ENCODE results near the gene C3.

The C3 gene

DNA sequence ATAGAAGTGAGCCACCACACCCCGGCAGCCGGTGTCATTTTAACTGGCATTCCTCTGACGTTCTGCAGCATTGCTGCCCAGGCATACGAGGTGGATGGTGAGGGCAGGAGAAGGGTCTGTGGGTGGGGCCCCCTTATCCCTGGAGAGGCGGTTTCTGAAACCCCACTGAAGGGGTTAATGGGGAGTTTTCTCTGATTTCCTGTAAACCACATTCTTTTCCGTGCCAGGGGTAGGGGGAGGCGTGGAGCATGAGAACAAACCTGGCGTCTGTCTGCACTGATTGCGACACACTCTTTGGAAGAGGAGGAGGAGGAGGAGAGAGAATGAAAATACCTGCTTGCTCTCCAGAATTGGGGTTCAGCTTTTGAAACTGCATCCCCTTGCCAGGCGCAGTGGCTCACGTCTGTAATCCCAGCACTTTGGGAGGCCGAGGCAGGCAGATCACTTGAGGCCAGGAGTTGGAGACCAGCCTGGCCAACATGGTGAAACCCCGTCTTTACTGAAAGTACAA lies 2.7 kb upstream of the C3 start:
- Histone ChIP-seq H3K79me2 (ENCODE audit: insufficient read depth, low read depth) (no peaks in the 10 kb centered on the region), H3K36me3 (ENCODE audit: insufficient read depth) (no peaks in the 10 kb centered on the region), H3K4me2 (no peak overlapping the region), H3K27ac (no peak overlapping the region), H3K9ac (no peak overlapping the region), H3K27me3 (ENCODE audit: insufficient read depth, low read depth) (no peaks in the 10 kb centered on the region), H4K20me1 (ENCODE audit: insufficient read depth) (no peaks in the 10 kb centered on the region), H2AFZ (ENCODE audit: low read depth) (no peak overlapping the region), H3K4me3 (IDR thresholded peaks at IDR 0.05; ENCODE audit: insufficient read depth, low read depth, low read length) (no peak overlapping the region), H3K4me1 (ENCODE audit: low read depth, poor library complexity, severe bottlenecking) (no peaks in the 10 kb centered on the region)
- TF ChIP-seq CTCF (conservative IDR thresholded peaks at IDR 0.05; ENCODE audit: low read depth, low read length): no peak

DNA sequence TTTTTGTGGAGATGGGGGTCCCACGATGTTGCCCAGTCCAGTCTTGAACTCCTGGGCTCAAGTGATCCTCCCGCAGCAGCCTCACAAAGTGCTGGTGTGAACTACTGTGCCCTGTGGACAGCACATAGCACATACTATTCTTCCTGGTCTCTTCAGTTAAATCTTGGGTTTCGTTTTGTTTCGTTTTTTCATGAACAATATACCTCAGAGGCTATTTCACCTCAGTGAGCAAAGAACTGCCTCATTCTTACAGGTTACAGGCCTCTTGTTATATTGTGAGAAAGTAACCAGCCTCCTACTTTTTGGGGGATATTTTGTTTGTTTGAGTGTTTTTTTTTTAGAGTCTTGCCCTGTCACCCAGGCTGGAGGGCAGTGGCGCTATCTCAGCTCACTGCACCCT lies 1.3 kb upstream of the C3 start:
- Histone ChIP-seq H3K4me2 (no peak overlapping the region), H2AFZ (ENCODE audit: low read depth) (no peak overlapping the region), H3K4me1 (ENCODE audit: low read depth, poor library complexity, severe bottlenecking) (no peaks in the 10 kb centered on the region), H3K27me3 (ENCODE audit: insufficient read depth, low read depth) (no peaks in the 10 kb centered on the region), H3K9ac (no peak overlapping the region), H3K36me3 (ENCODE audit: insufficient read depth) (no peaks in the 10 kb centered on the region), H3K79me2 (ENCODE audit: insufficient read depth, low read depth) (no peaks in the 10 kb centered on the region), H3K27ac (no peak overlapping the region), H3K4me3 (IDR thresholded peaks at IDR 0.05; ENCODE audit: insufficient read depth, low read depth, low read length) (no peak overlapping the region), H4K20me1 (ENCODE audit: insufficient read depth) (no peaks in the 10 kb centered on the region)
- TF ChIP-seq CTCF (conservative IDR thresholded peaks at IDR 0.05; ENCODE audit: low read depth, low read length): no peak

- Histone ChIP-seq H3K9ac (no peak overlapping the region), H3K36me3 (ENCODE audit: insufficient read depth) (no peaks in the 10 kb centered on the region), H3K27me3 (ENCODE audit: insufficient read depth, low read depth) (no peaks in the 10 kb centered on the region; the same call in 1 of the 2 replicates), H3K27ac (no peak overlapping the region), H3K79me2 (ENCODE audit: insufficient read depth, low read depth) (no peaks in the 10 kb centered on the region), H3K4me3 (IDR thresholded peaks at IDR 0.05; ENCODE audit: insufficient read depth, low read depth, low read length) (no peak overlapping the region), H3K4me1 (ENCODE audit: low read depth, poor library complexity, severe bottlenecking) (no peaks in the 10 kb centered on the region), H3K4me2 (no peak overlapping the region), H4K20me1 (ENCODE audit: insufficient read depth) (no peaks in the 10 kb centered on the region), H2AFZ (ENCODE audit: low read depth) (no peak overlapping the region)
- no peak for TF ChIP-seq CTCF (conservative IDR thresholded peaks at IDR 0.05; ENCODE audit: low read depth, low read length)
Observed at GRCh38 chr19:6721138-6721474, 656 bp upstream of the C3 start.

DNA sequence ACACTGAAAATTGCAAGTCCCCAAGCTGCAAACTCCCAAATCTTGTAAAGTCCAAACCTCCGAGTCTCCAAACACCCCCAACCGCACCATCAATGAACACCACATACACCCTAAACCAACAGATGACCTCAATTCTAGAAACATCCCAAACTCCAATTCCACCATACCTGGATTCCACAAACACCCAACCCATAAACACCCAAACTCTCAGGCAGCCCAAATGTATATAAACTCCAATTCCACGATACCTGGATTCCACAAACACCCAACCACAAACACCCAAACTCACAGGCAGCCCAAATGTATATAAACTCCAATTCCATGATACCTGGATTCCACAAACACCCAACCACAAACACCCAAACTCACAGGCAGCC lies 470 bp downstream of the C3 start:
- Histone ChIP-seq H3K4me1 (ENCODE audit: low read depth, poor library complexity, severe bottlenecking) (no peaks in the 10 kb centered on the region), H3K9ac (no peak overlapping the region), H3K27ac (no peak overlapping the region), H3K4me3 (IDR thresholded peaks at IDR 0.05; ENCODE audit: insufficient read depth, low read depth, low read length) (no peak overlapping the region), H3K36me3 (ENCODE audit: insufficient read depth) (no peaks in the 10 kb centered on the region), H3K79me2 (ENCODE audit: insufficient read depth, low read depth) (no peaks in the 10 kb centered on the region), H3K4me2 (no peak overlapping the region), H3K27me3 (ENCODE audit: insufficient read depth, low read depth) (peaks cover under 1% of the 10 kb centered on the region; the same call in 1 of the 2 replicates), H2AFZ (ENCODE audit: low read depth) (no peak overlapping the region), H4K20me1 (ENCODE audit: insufficient read depth) (no peaks in the 10 kb centered on the region)
- TF ChIP-seq CTCF (conservative IDR thresholded peaks at IDR 0.05; ENCODE audit: low read depth, low read length): no peak

- peaks cover 4% of the 10 kb centered on the region; the same call in 1 of the 2 replicates for H3K27me3 ChIP-seq (ENCODE audit: insufficient read depth, low read depth)
- H4K20me1 ChIP-seq (ENCODE audit: insufficient read depth): no peaks in the 10 kb centered on the region
- no peaks in the 10 kb centered on the region for H3K79me2 ChIP-seq (ENCODE audit: insufficient read depth, low read depth)
- H3K4me2 ChIP-seq: no peak overlapping the region
- H3K9ac ChIP-seq: no peak overlapping the region
- H3K36me3 ChIP-seq (ENCODE audit: insufficient read depth): no peaks in the 10 kb centered on the region
- no peak overlapping the region for H3K27ac ChIP-seq
- TF ChIP-seq CTCF (conservative IDR thresholded peaks at IDR 0.05; ENCODE audit: low read depth, low read length): no peak
- no peak overlapping the region for H2AFZ ChIP-seq (ENCODE audit: low read depth)
- no peak overlapping the region for H3K4me3 ChIP-seq (IDR thresholded peaks at IDR 0.05; ENCODE audit: insufficient read depth, low read depth, low read length)
- H3K4me1 ChIP-seq (ENCODE audit: low read depth, poor library complexity, severe bottlenecking): no peaks in the 10 kb centered on the region
Observed at GRCh38 chr19:6719540-6719861, 949 bp downstream of the C3 start.
